Gastroesophageal sphincter (tissue), 4 donors: Measurements from ENCODE around the gene FIGNL1. TPM values are rescaled to one million over a fixed set of nuclear protein-coding genes. Genes with fewer than 3 reads are reported as not detected.

Source experiments
- ATAC-seq: fragments of 150-250 bp; one replicate; pipeline ENCODE4 v1.9.1; 2016; ENCODE audit warnings: mild to moderate bottlenecking, moderate library complexity
- H3K27ac ChIP-seq, 4 donors: fragments of 200-600 bp; sonication (generic) in 3 of 4; 1 replicate in 3 of 4; 2 replicates in 1 of 4; pipeline ENCODE4 v1.5.1; 2016 to 2019
- H3K27me3 ChIP-seq: fragments of 200-600 bp; sonication (generic); one replicate; pipeline ENCODE4 v1.5.1; 2019
- H3K36me3 ChIP-seq, 2 donors: fragments of 200-600 bp; sonication (generic); one replicate each; pipeline ENCODE4 v1.5.1; 2019; ENCODE audit warnings: control low read depth in 1 of 2
- H3K4me1 ChIP-seq, 3 donors: fragments of 200-600 bp; sonication (generic); 1 replicate in 2 of 3; 2 replicates in 1 of 3; pipeline ENCODE4 v1.5.1; 2016 to 2019; ENCODE audit warnings: control low read depth in 2 of 3
- H3K4me3 ChIP-seq, 2 donors: fragments of 200-600 bp; sonication (generic); one replicate each; pipeline ENCODE4 v1.5.1; 2019; ENCODE audit warnings: mild to moderate bottlenecking in 1 of 2, moderate library complexity in 1 of 2
- H3K9me3 ChIP-seq, 3 donors: fragments of 200-600 bp; sonication (generic); one replicate each; pipeline ENCODE4 v1.5.1; 2017 to 2019; ENCODE audit warnings: control low read depth in 2 of 3
- EP300 ChIP-seq: sonication (generic); formaldehyde crosslinking; IDR thresholded peaks from one replicate; pipeline ENCODE4 v1.6.1; 2017; ENCODE audit warnings: antibody characterized with exemption, mild to moderate bottlenecking
- POLR2A ChIP-seq, 2 donors: fragments of 450-650 bp; IDR thresholded peaks; one replicate each; pipeline ENCODE4 v1.6.1; 2017; ENCODE audit warnings: antibody characterized with exemption in 2 of 2, mild to moderate bottlenecking in 2 of 2, moderate library complexity in 1 of 2
- POLR2AphosphoS5 ChIP-seq: sonication (generic); formaldehyde crosslinking; IDR thresholded peaks from one replicate; pipeline ENCODE4 v1.6.1; 2017; ENCODE audit warnings: antibody characterized with exemption
- WGBS, 2 donors: methylation state at CpG; one replicate each; pipeline ENCODE4 v1.1.5; 2018; ENCODE audit warnings: low coverage in 1 of 2; 5-methylcytosine and 5-hydroxymethylcytosine counted together
- total RNA-seq, 4 donors: library from RNA; depleted of rRNA; stranded (reverse); fragments of >200 nt; gene quantifications; one replicate each; pipeline ENCODE4 v1.1.0, GENCODE V29; 2016
- TF ChIP-seq, protein P1 (sequence below), 4 experiments: fragments of 200-600 bp in 2 of 4; fragments of 450-650 bp in 2 of 4; sonication (generic) in 1 of 4; IDR thresholded peaks; one replicate each; pipeline ENCODE4 v1.5.1; 2017 to 2019; ENCODE audit warnings: antibody characterized with exemption in 4 of 4, mild to moderate bottlenecking in 2 of 4, moderate library complexity in 2 of 4

The FIGNL1 gene
- total RNA-seq, 4 donors from 2014 or later, result 5.0 to 8.5 (median 6.4) TPM

DNA sequence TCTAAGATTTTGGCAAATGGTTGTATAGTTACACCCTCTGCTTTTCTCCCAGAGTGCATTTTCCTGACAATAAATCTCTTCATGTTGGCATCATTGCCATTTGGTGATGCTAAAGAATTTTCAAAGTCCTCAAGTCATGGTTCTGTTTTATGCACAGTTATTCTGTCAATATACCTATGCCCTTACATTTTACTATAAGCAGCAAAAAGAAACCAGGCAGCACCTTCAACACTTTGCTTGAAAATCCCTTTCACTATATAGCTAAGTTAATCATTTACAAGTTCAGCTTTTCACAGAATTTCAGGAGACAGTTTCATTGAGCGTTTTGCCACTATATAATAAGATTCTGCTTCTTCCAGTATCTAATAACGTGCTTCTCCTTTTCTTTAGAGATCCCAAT lies 22.6 kb downstream of the FIGNL1 start:
- no peak overlapping the region for H3K4me3 ChIP-seq
- H3K9me3 ChIP-seq, result no peaks in the 10 kb centered on the region
- no peak for ATAC-seq
- 73 to 78% methylated on average over 2 of the region's 2 CpGs for WGBS, 2 donors
- TF ChIP-seq EP300, result no peak
- TF ChIP-seq, protein P1, sequence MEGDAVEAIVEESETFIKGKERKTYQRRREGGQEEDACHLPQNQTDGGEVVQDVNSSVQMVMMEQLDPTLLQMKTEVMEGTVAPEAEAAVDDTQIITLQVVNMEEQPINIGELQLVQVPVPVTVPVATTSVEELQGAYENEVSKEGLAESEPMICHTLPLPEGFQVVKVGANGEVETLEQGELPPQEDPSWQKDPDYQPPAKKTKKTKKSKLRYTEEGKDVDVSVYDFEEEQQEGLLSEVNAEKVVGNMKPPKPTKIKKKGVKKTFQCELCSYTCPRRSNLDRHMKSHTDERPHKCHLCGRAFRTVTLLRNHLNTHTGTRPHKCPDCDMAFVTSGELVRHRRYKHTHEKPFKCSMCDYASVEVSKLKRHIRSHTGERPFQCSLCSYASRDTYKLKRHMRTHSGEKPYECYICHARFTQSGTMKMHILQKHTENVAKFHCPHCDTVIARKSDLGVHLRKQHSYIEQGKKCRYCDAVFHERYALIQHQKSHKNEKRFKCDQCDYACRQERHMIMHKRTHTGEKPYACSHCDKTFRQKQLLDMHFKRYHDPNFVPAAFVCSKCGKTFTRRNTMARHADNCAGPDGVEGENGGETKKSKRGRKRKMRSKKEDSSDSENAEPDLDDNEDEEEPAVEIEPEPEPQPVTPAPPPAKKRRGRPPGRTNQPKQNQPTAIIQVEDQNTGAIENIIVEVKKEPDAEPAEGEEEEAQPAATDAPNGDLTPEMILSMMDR (IDR thresholded peaks at IDR 0.05), result no peak
- TF ChIP-seq POLR2A (IDR thresholded peaks at IDR 0.05), result no peak
- TF ChIP-seq POLR2AphosphoS5, result no peak
- no peak overlapping the region for H3K27ac ChIP-seq
- no peaks in the 10 kb centered on the region for H3K36me3 ChIP-seq
- no peaks in the 10 kb centered on the region for H3K4me1 ChIP-seq
- no peaks in the 10 kb centered on the region for H3K27me3 ChIP-seq

GRCh38 chr7:50426280-50427045 lies 23.7 kb downstream of the FIGNL1 start:
- no peaks in the 10 kb centered on the region for H3K4me1 ChIP-seq
- H3K27me3 ChIP-seq, result no peaks in the 10 kb centered on the region
- no peak for ATAC-seq
- WGBS, 2 donors, result 80 to 100% methylated on average over 4 of the region's 5 CpGs
- H3K4me3 ChIP-seq, result no peak overlapping the region
- H3K9me3 ChIP-seq, result no peaks in the 10 kb centered on the region
- H3K36me3 ChIP-seq, result no peaks in the 10 kb centered on the region
- H3K27ac ChIP-seq, result no peak overlapping the region
- TF ChIP-seq EP300 (no peak), POLR2AphosphoS5 (no peak), POLR2A (IDR thresholded peaks at IDR 0.05) (no peak)
- TF ChIP-seq, protein P1 (IDR thresholded peaks at IDR 0.05), result no peak

GRCh38 chr7:50425318-50425717 lies 24.8 kb downstream of the FIGNL1 start:
- TF ChIP-seq, protein P1 (IDR thresholded peaks at IDR 0.05), result no peak
- WGBS, 2 donors, result 86 to 87% methylated on average over 3 to 6 of the region's 6 CpGs

DNA sequence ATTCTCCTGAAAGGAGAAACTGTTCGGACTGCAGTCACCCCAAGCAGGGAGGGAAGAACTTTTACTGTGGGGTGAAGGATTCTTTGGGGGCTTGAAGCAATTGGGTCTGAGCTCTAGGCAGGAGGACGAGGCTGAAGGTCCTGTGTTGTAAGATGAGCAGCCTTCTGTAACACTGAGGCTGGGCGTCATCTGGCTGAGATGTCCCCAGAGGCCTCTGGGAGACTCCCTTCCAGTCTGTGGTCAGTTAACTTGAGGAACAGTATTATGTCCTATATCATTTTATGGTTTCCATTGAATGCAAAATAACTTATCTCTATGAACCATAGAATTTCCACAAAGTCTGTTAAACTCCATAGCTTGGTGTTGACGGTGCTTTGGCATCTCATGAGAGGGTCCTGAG lies 26.3 kb downstream of the FIGNL1 start:
- TF ChIP-seq POLR2A (IDR thresholded peaks at IDR 0.05), result no peak
- no peak for TF ChIP-seq EP300
- TF ChIP-seq, protein P1 (IDR thresholded peaks at IDR 0.05), result no peak
- TF ChIP-seq POLR2AphosphoS5, result no peak
- no peaks in the 10 kb centered on the region for H3K27me3 ChIP-seq
- H3K27ac ChIP-seq, result no peak overlapping the region
- H3K36me3 ChIP-seq, result no peaks in the 10 kb centered on the region
- H3K4me3 ChIP-seq, result no peak overlapping the region
- 92% methylated on average over 2 of the region's 4 CpGs; no CpG with 5 or more reads in 1 of the 2 donors for WGBS, 2 donors
- ATAC-seq, result no peak
- no peaks in the 10 kb centered on the region for H3K4me1 ChIP-seq
- H3K9me3 ChIP-seq, result no peaks in the 10 kb centered on the region

More at GRCh38 chr7:50425318-50425717, 24.8 kb downstream of the FIGNL1 start:
- Histone ChIP-seq H3K27ac (no peak overlapping the region), H3K9me3 (no peaks in the 10 kb centered on the region), H3K27me3 (no peaks in the 10 kb centered on the region), H3K36me3 (no peaks in the 10 kb centered on the region), H3K4me1 (no peaks in the 10 kb centered on the region), H3K4me3 (no peak overlapping the region)
- ATAC-seq, result no peak

DNA sequence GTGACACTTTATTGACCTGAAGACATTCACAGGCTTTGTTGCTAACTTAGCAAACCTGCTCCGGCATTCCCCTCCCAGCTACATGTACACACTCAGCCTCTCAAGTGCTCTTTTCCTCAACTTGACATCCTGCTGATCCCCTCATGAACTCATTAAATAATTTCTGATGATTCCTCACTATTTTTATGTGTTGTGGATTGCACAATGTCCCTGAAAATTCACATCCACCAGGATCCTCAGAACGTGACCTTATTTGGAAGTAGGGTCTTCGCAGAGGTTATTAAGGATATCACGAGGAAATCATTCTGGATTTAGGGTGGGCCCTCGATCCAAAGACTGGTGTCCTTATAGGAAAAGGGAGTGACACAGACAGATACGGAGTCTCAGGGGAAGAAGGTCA lies 27.3 kb downstream of the FIGNL1 start:
- Histone ChIP-seq H3K36me3 (no peaks in the 10 kb centered on the region), H3K27me3 (no peaks in the 10 kb centered on the region), H3K4me1 (no peaks in the 10 kb centered on the region), H3K9me3 (no peaks in the 10 kb centered on the region), H3K27ac (no peak overlapping the region), H3K4me3 (no peak overlapping the region)
- no peak for ATAC-seq
- 75 to 78% methylated on average over 4 to 5 of the region's 6 CpGs for WGBS, 2 donors
- TF ChIP-seq, protein P1 (IDR thresholded peaks at IDR 0.05), result no peak
- TF ChIP-seq POLR2AphosphoS5, result no peak
- no peak for TF ChIP-seq EP300
- TF ChIP-seq POLR2A (IDR thresholded peaks at IDR 0.05), result no peak
